NCI-H2081 (cell line): ENCODE measurements around the gene NCAPG.

Experiments used
- DNase-seq, 2 experiments: peaks; one replicate each; lab custom pipeline; 2025; lab: John Stamatoyannopoulos, UW

The NCAPG gene

DNA sequence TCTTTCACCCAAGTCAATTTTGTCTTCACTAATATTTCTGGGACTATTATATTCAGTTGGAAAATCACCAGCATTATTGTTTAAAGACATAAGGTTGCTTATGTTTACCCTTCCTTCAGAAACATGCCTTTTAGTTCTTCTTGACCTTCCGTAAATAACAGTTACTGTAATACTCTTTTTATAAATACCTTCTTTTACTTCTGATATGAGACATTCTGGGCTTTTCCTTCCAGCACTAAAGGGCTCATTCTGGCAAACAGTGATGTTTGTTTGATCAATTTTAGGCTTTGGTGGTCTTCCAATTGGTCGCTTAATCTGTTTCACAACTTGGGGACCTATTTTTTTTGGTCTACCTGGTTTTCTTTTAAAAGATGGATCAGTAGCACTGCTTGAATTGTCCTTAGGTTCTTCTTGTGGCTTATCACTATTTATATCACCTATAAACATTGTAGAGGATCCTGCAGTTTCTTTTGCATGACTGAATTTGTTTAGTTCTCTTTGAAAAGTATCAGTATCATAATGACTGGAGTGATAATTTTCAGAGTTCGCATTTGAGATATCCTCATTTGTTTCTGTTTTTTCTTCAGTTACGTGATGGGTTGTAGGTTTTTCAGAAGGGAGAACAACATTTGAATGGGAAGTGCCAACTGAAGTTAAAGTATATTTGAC is 64.8 kb downstream of the NCAPG start:
- DNase-seq, result no peak

- DNase-seq, result no peak
These were observed 66.2 kb downstream of the NCAPG start for GRCh38 chr4:17876943-17877342.

GRCh38 chr4:17877661-17878060 is 66.9 kb downstream of the NCAPG start:
- DNase-seq, result no peak

DNA sequence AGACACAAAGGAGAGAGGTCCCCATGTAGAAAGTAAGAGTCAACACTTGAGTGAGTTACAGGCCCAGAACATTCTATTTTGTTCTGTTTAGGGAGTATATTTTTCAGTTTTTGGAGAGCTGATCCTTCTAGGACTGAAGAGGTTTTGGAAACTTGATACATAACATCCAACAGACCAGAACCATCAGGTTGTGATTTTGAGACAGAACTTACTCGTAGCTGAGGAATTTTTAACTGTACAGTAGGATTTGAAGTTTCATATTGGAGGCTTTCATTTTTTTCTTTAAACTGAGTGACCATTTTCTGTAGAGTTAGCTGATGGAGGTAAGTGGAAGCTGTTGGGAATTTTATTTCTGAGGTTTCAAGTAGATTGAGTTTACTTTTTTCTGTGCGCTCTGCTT is 73.3 kb downstream of the NCAPG start:
- no peak for DNase-seq

DNA sequence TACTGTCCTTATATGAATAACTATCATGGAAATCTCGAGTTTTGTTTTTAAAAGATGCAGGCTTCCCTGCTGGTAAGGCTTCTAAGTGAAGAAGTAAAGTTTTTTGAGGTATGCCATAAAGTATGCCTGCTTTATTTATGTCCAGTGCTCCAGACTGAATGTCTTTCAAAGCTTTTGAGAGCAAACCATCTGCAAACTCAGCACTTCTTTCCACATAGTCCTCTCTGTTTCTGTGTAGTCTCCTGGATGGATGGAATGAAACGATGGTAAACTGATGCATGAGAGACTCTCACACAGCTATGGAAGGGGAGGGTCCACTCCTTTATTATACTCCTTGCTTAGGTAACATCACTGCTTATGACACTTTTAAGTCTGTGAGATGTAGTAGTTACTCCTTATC is 73.7 kb downstream of the NCAPG start:
- DNase-seq, result no peak

- no peak for DNase-seq
These were observed 78.9 kb downstream of the NCAPG start for GRCh38 chr4:17889692-17890091.

DNA sequence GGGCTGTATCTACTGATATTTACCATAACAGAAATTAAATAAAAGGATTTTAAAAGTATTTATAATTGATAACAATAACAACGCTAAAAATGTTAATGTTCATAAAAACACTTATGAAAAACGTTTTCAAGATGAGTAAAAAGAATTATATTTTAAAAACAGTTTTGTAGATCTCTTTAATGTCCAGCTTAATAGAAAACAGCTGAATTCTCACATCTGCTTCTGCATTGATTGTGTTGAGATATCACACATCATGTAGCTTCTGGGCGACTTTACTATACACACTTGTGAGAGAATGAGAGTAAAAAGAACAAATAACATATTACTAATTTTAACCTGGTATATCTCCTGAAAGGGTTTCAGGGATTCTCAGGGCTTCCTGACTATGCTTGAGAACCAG is 83.6 kb downstream of the NCAPG start:
- no peak for DNase-seq
